Testis (tissue), 2 donors: ENCODE measurements around the gene IP6K1.

Source experiments
- CTCF ChIP-seq, 3 experiments: fragments of 450-650 bp in 2 of 3; fragments of 200-600 bp in 1 of 3; sonication (generic) in 1 of 3; IDR thresholded peaks; one replicate each; pipeline ENCODE4 v1.5.1; 2016 to 2019; ENCODE audit warnings: antibody characterized with exemption in 3 of 3, mild to moderate bottlenecking in 2 of 3, moderate library complexity in 1 of 3
- POLR2A ChIP-seq: fragments of 450-650 bp; IDR thresholded peaks from one replicate; pipeline ENCODE4 v1.6.1; 2017; ENCODE audit warnings: antibody characterized with exemption, mild to moderate bottlenecking, moderate library complexity

DNA sequence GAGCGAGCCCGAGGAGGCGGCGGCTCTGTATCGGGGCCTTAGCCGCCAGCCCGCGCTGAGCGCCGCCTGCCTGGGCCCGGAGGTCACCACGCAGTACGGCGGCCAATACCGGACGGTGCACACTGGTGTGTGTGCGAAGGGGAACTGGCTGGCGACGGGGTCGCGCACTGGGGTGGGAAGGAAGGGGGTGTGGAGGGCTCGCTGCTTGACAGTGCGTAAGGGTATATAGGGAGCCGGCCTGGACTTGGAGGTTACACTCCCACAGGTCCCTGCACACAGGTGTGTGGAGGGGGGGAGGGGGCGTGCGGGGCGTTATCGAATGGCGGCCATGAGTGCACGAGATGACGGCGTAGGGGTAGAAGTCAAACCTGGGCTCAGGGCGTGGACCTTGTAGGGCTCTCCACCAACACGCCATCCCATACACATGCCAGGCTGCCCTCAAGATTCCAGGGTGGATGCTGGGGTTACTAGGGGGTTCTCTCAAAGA, 111.8 kb downstream of the IP6K1 start:
- TF ChIP-seq CTCF (IDR thresholded peaks at IDR 0.05): no peak
- TF ChIP-seq POLR2A: no peak
